Smooth muscle cell (in vitro differentiated cells): Measurements from ENCODE around the gene CCSER1. TPM values are rescaled to one million over a fixed set of nuclear protein-coding genes. Genes with fewer than 3 reads are reported as not detected.

ENCODE experiments used
- DNase-seq: peaks from one replicate; lab custom pipeline; 2025; ENCODE audit not compliant: unreplicated experiment; lab: John Stamatoyannopoulos, UW
- H2AFZ ChIP-seq: fragments of 200-600 bp; sonication (generic); 2 replicates; pipeline ENCODE4 v1.6.0; 2016; ENCODE audit warnings: antibody characterized with exemption, low read depth, mild to moderate bottlenecking
- H3F3A ChIP-seq: fragments of 200-600 bp; sonication (generic); 2 replicates; pipeline ENCODE4 v1.6.0; 2017; ENCODE audit warnings: antibody characterized with exemption, low read depth
- H3K27ac ChIP-seq: fragments of 200-600 bp; sonication (generic); 2 replicates; pipeline ENCODE4 v1.5.1; 2016; ENCODE audit warnings: low read depth, mild to moderate bottlenecking
- H3K27me3 ChIP-seq: fragments of 200-600 bp; sonication (generic); 2 replicates; pipeline ENCODE4 v1.6.1; 2016; ENCODE audit warnings: low read depth, mild to moderate bottlenecking
- H3K36me3 ChIP-seq: fragments of 200-600 bp; sonication (generic); 2 replicates; pipeline ENCODE4 v1.5.1; 2016; ENCODE audit warnings: low read depth
- H3K4me1 ChIP-seq: fragments of 200-600 bp; sonication (generic); 2 replicates; pipeline ENCODE4 v1.5.1; 2016; ENCODE audit warnings: low read depth
- H3K4me2 ChIP-seq: fragments of 200-600 bp; sonication (generic); 2 replicates; pipeline ENCODE4 v1.6.0; 2016; ENCODE audit warnings: mild to moderate bottlenecking
- H3K4me3 ChIP-seq: fragments of 200-600 bp; sonication (generic); 2 replicates; pipeline ENCODE4 v1.5.1; 2016; ENCODE audit warnings: mild to moderate bottlenecking
- H3K79me2 ChIP-seq: fragments of 200-600 bp; sonication (generic); 2 replicates; pipeline ENCODE4 v1.6.0; 2016; ENCODE audit warnings: low read depth, mild to moderate bottlenecking
- H3K9ac ChIP-seq: fragments of 200-600 bp; sonication (generic); 2 replicates; pipeline ENCODE4 v1.6.0; 2016; ENCODE audit warnings: low read depth
- H3K9me3 ChIP-seq: fragments of 200-600 bp; sonication (generic); replicated peaks from 2 replicates; pipeline ENCODE4 v1.5.1; 2016; ENCODE audit warnings: low read depth
- H4K20me1 ChIP-seq: fragments of 200-600 bp; sonication (generic); 2 replicates; pipeline ENCODE4 v1.6.0; 2016; ENCODE audit warnings: low read depth
- CTCF ChIP-seq: fragments of 200-600 bp; sonication (generic); IDR thresholded peaks from 2 replicates; pipeline ENCODE4 v1.5.1; 2017; ENCODE audit warnings: borderline replicate concordance, mild to moderate bottlenecking, antibody characterized with exemption; ENCODE audit not compliant: insufficient read depth, poor library complexity, severe bottlenecking
- WGBS: methylation state at CpG from one replicate; pipeline ENCODE4 v1.1.7; 2016; ENCODE audit warnings: low lambda C conversion rate; 5-methylcytosine and 5-hydroxymethylcytosine counted together
- polyA plus RNA-seq: library from polyadenylated mRNA; unstranded; fragments of >200 nt; fragmentation: Nextera tagmentation; extraction: Ambion mirVana; gene quantifications from 2 replicates; pipeline ENCODE4 v1.2.1, GENCODE V29; 2016
- total RNA-seq: library from RNA; depleted of rRNA; stranded (reverse); fragments of >200 nt; gene quantifications from 2 replicates; pipeline ENCODE4 v1.2.3, GENCODE V29; 2014

The CCSER1 gene
- total and polyA plus RNA-seq, 2 experiments from 2014 or later = 0.76 TPM; not detected in 1

GRCh38 chr4:90189178-90189577 lies 62.0 kb downstream of the CCSER1 start:
- Histone ChIP-seq H3K27me3 (no peaks in the 10 kb centered on the region), H3K79me2 (no peaks in the 10 kb centered on the region), H3K9me3 (no peaks in the 10 kb centered on the region), H3K9ac (no peak overlapping the region), H3K4me3 (no peak overlapping the region), H3K27ac (no peak overlapping the region), H3K4me2 (no peak overlapping the region), H3F3A (no peaks in the 10 kb centered on the region), H3K4me1 (no peaks in the 10 kb centered on the region), H3K36me3 (no peaks in the 10 kb centered on the region), H4K20me1 (no peaks in the 10 kb centered on the region), H2AFZ (no peak overlapping the region)
- WGBS = 90% methylated on average over 3 of the region's 3 CpGs
- TF ChIP-seq CTCF = no peak
- DNase-seq = no peak

- Histone ChIP-seq H2AFZ (no peak overlapping the region), H3K27me3 (no peaks in the 10 kb centered on the region), H3K9me3 (no peaks in the 10 kb centered on the region), H3K27ac (no peak overlapping the region), H3K9ac (no peak overlapping the region), H3F3A (no peaks in the 10 kb centered on the region), H3K36me3 (no peaks in the 10 kb centered on the region), H3K79me2 (no peaks in the 10 kb centered on the region), H3K4me2 (no peak overlapping the region), H3K4me3 (no peak overlapping the region), H3K4me1 (no peaks in the 10 kb centered on the region), H4K20me1 (no peaks in the 10 kb centered on the region)
- WGBS = 85% methylated on average over 4 of the region's 4 CpGs
- TF ChIP-seq CTCF = no peak
- DNase-seq = no peak
These were observed 62.8 kb downstream of the CCSER1 start for GRCh38 chr4:90189946-90190345.

GRCh38 chr4:90190525-90190924 lies 63.3 kb downstream of the CCSER1 start:
- no peak overlapping the region for H3K9ac ChIP-seq
- no peaks in the 10 kb centered on the region for H3K79me2 ChIP-seq
- 100% methylated on average over 1 of the region's 1 CpG for WGBS

More at GRCh38 chr4:90190525-90190924, 63.3 kb downstream of the CCSER1 start:
- Histone ChIP-seq H4K20me1 (no peaks in the 10 kb centered on the region), H3K9me3 (no peaks in the 10 kb centered on the region), H3K27me3 (no peaks in the 10 kb centered on the region), H3K4me3 (no peak overlapping the region), H2AFZ (no peak overlapping the region), H3K36me3 (no peaks in the 10 kb centered on the region), H3K4me1 (no peaks in the 10 kb centered on the region), H3F3A (no peaks in the 10 kb centered on the region), H3K27ac (no peak overlapping the region), H3K4me2 (no peak overlapping the region)
- DNase-seq = no peak
- no peak for TF ChIP-seq CTCF
